Endothelial cell of umbilical vein (primary cell): ENCODE results near the gene SMOC2. TPM values are rescaled to one million over a fixed set of nuclear protein-coding genes. Genes with fewer than 3 reads are reported as not detected.

Experiments
- BruUV-seq: library from RNA; stranded (reverse); fragments of 400-500 nt; replicated peaks from 2 replicates; lab custom pipeline; 2021; lab: Mats Ljungman, UMichigan
- CTCF ChIA-PET: fragments of 300-600, 350-600 bp; sonication (Branson Sonifier 250); formaldehyde crosslinking; loops from one replicate; lab custom pipeline; 2021; ENCODE audit warnings: antibody characterized with exemption, inconsistent platforms; lab: Charles Lee
- POLR2A ChIA-PET: fragments of 300-600, 350-600 bp; sonication (Branson Sonifier 250); formaldehyde crosslinking; loops from one replicate; lab custom pipeline; 2021; ENCODE audit warnings: antibody characterized with exemption, inconsistent platforms; lab: Charles Lee
- DNase-seq: peaks from one replicate; pipeline ENCODE4 v3.0.0-alpha.2; 2011; ENCODE audit warnings: low read depth, low spot score
- FAIRE-seq: peaks from 2 replicates; lab custom pipeline; 2011; peaks lifted over from hg19 to GRCh38; lab: Jason Lieb, UNC
- H2AFZ ChIP-seq: 2 replicates; pipeline ENCODE4 v1.6.0; 2012; ENCODE audit warnings: low read depth, low read length, control low read depth, inconsistent platforms
- H3K27ac ChIP-seq: 2 replicates; pipeline ENCODE4 v1.5.1; 2011; ENCODE audit warnings: low read depth, mild to moderate bottlenecking, control low read depth, low read length, moderate library complexity; ENCODE audit not compliant: insufficient read depth
- H3K27me3 ChIP-seq, 2 experiments: 2 replicates each; pipeline versions ENCODE4 v1.6.0 to v1.6.1; 2011; ENCODE audit warnings: low read length in 2 of 2, mixed read lengths in 1 of 2; ENCODE audit not compliant: control insufficient read depth in 2 of 2, insufficient read depth in 2 of 2
- H3K36me3 ChIP-seq, 2 experiments: 2 replicates in 1 of 2; 3 replicates in 1 of 2; pipeline ENCODE4 v1.5.1; 2011; ENCODE audit warnings: low read length in 2 of 2, mild to moderate bottlenecking in 1 of 2, moderate library complexity in 1 of 2; ENCODE audit not compliant: control insufficient read depth in 2 of 2, insufficient read depth in 2 of 2; ENCODE audit errors: extremely low read depth in 1 of 2
- H3K4me1 ChIP-seq: 3 replicates; pipeline ENCODE4 v1.5.1; 2011; ENCODE audit warnings: mild to moderate bottlenecking, low read length; ENCODE audit not compliant: control insufficient read depth, insufficient read depth; ENCODE audit errors: extremely low read depth
- H3K4me2 ChIP-seq: 2 replicates; pipeline ENCODE4 v1.6.1; 2011; ENCODE audit warnings: low read length, control low read depth, mixed read lengths; ENCODE audit not compliant: insufficient read depth
- H3K4me3 ChIP-seq, 3 experiments: fragments of 200-600 bp in 1 of 3; sonication (generic), shearing (Covaris generic) in 1 of 3; replicated peaks in 1 of 3; 2 replicates each; pipeline ENCODE4 v1.5.1; 2011 to 2016; ENCODE audit warnings: control low read depth in 3 of 3, low read length in 3 of 3, mild to moderate bottlenecking in 2 of 3, inconsistent platforms in 1 of 3, low read depth in 1 of 3, moderate library complexity in 1 of 3; ENCODE audit not compliant: insufficient read depth in 1 of 3
- H3K79me2 ChIP-seq: 2 replicates; pipeline ENCODE4 v1.6.0; 2012; ENCODE audit warnings: low read length, inconsistent platforms; ENCODE audit not compliant: control insufficient read depth, insufficient read depth
- H3K9ac ChIP-seq: replicated peaks from 2 replicates; pipeline ENCODE3; 2011; ENCODE audit warnings: low read length, control low read depth; ENCODE audit not compliant: insufficient read depth; ENCODE audit errors: extremely low read depth
- H3K9me1 ChIP-seq: replicated peaks from 3 replicates; pipeline ENCODE4 v1.6.0; 2011; ENCODE audit warnings: mild to moderate bottlenecking, low read length; ENCODE audit not compliant: control insufficient read depth, insufficient read depth; ENCODE audit errors: extremely low read depth
- H3K9me3 ChIP-seq: replicated peaks from 2 replicates; pipeline ENCODE4 v1.5.1; 2012; ENCODE audit warnings: low read length, inconsistent platforms; ENCODE audit not compliant: control insufficient read depth, insufficient read depth
- H4K20me1 ChIP-seq: replicated peaks from 2 replicates; pipeline ENCODE3; 2011; ENCODE audit warnings: mild to moderate bottlenecking, low read length; ENCODE audit not compliant: control insufficient read depth, insufficient read depth; ENCODE audit errors: extremely low read depth
- CTCF ChIP-seq, 2 donors: IDR thresholded peaks; 1 replicate in 1 of 2; 2 replicates in 1 of 2; pipeline ENCODE4 v1.5.1; 2011; ENCODE audit warnings: low read length in 2 of 2, mild to moderate bottlenecking in 2 of 2, moderate library complexity in 2 of 2, control low read depth in 1 of 2, inconsistent platforms in 1 of 2, low read depth in 1 of 2; ENCODE audit not compliant: insufficient read depth in 1 of 2; ENCODE audit errors: extremely low read depth in 1 of 2
- EZH2 ChIP-seq: IDR thresholded peaks from 2 replicates; pipeline ENCODE4 v1.6.1; 2012; ENCODE audit warnings: borderline replicate concordance, low read depth, mild to moderate bottlenecking, moderate library complexity, low read length, inconsistent platforms; ENCODE audit not compliant: severe bottlenecking
- FOS ChIP-seq: IDR thresholded peaks from 2 replicates; pipeline ENCODE4 v1.6.1; 2011; ENCODE audit warnings: mild to moderate bottlenecking, low read length, moderate library complexity, borderline replicate concordance; ENCODE audit not compliant: insufficient read depth
- GATA2 ChIP-seq: IDR thresholded peaks from 2 replicates; pipeline ENCODE4 v1.7.0; 2011; ENCODE audit warnings: low read depth, mild to moderate bottlenecking, moderate library complexity, mixed read lengths, low read length; ENCODE audit not compliant: insufficient read length, insufficient read depth
- JUN ChIP-seq: IDR thresholded peaks from 2 replicates; pipeline ENCODE4 v1.6.1; 2011; ENCODE audit warnings: borderline replicate concordance, low read depth; ENCODE audit not compliant: insufficient read length, insufficient read depth
- MAX ChIP-seq: IDR thresholded peaks from 2 replicates; pipeline ENCODE4 v1.6.1; 2011; ENCODE audit not compliant: insufficient read depth, insufficient read length
- MYC ChIP-seq: IDR thresholded peaks from one replicate; pipeline ENCODE4 v1.6.1; 2011; ENCODE audit warnings: mild to moderate bottlenecking, low read depth, low read length
- POLR2A ChIP-seq: IDR thresholded peaks from 2 replicates; pipeline ENCODE4 v1.6.1; 2012; ENCODE audit warnings: low read depth, mild to moderate bottlenecking, control low read depth, low read length
- POLR2AphosphoS5 ChIP-seq: IDR thresholded peaks from 2 replicates; pipeline ENCODE4 v1.6.1; 2012; ENCODE audit warnings: low read depth, mild to moderate bottlenecking, control low read depth, low read length, moderate library complexity; ENCODE audit not compliant: insufficient read depth
- dilution Hi-C: fragments of 300-500 bp; cut with MboI; formaldehyde crosslinking; loops from one replicate; pipeline ENCODE4 v1.15.0; 2019; ENCODE audit warnings: low sequenced_read_pairs; ENCODE audit not compliant: extremely low pct_ligation_motif_present
- intact Hi-C: fragments of 100-400 bp; cut with micrococcal nuclease; formaldehyde crosslinking; loops from one replicate; pipeline ENCODE4 v1.10.0; 2022
- polyA plus RNA-seq, 4 experiments: library from polyadenylated mRNA; depleted of rRNA in 3 of 4; stranded (reverse) in 3 of 4; unstranded in 1 of 4; fragments of >200 nt; gene quantifications; 2 replicates each; pipeline versions ENCODE4 v1.2.1 to v1.2.3, GENCODE V29; 2011 to 2012; ENCODE audit warnings: missing spikeins in 1 of 4
- total RNA-seq: library from RNA; stranded (reverse); gene quantifications from 2 replicates; pipeline ENCODE4 v1.2.3, GENCODE V29; 2021

SMOC2 gene
- total and polyA plus RNA-seq, 2 donors (not counting 3 experiments of a cell fraction or from before 2014, with no cell fraction given): not detected

- FAIRE-seq (no peak), DNase-seq (no peak)
- no peaks in the 10 kb centered on the region for H4K20me1 ChIP-seq
- no TSS peak for BruUV-seq
- no peak overlapping the region for H3K4me2 ChIP-seq
- H3K9me1 ChIP-seq: no peaks in the 10 kb centered on the region
- no peak overlapping the region for H3K27ac ChIP-seq
- H3K79me2 ChIP-seq: no peaks in the 10 kb centered on the region
- no peaks in the 10 kb centered on the region for H3K9me3 ChIP-seq
- intact Hi-C loops (no loop called here), dilution Hi-C loops (no loop called here)
- H2AFZ ChIP-seq: no peak overlapping the region
- no peaks in the 10 kb centered on the region for H3K27me3 ChIP-seq
- H3K4me3 ChIP-seq: no peak overlapping the region
- no peaks in the 10 kb centered on the region for H3K36me3 ChIP-seq
- no peak for TF ChIP-seq POLR2A
- TF ChIP-seq MYC: no peak
- no peak overlapping the region for H3K9ac ChIP-seq
- no peaks in the 10 kb centered on the region for H3K4me1 ChIP-seq
- ChIA-PET CTCF (no interaction called here), POLR2A (no interaction called here)
Observed at GRCh38 chr6:168458101-168458500, 17.1 kb downstream of the SMOC2 start.

- no peak for FAIRE-seq
- intact Hi-C loops: no loop called here
- CTCF ChIA-PET: no interaction called here
Observed at GRCh38 chr6:168459572-168459971, 18.6 kb downstream of the SMOC2 start.

More at GRCh38 chr6:168459572-168459971, 18.6 kb downstream of the SMOC2 start:
- Histone ChIP-seq H3K4me1 (no peaks in the 10 kb centered on the region), H3K4me2 (no peak overlapping the region), H3K27me3 (no peaks in the 10 kb centered on the region), H3K79me2 (no peaks in the 10 kb centered on the region), H3K36me3 (no peaks in the 10 kb centered on the region), H3K27ac (no peak overlapping the region), H4K20me1 (no peaks in the 10 kb centered on the region), H3K9ac (no peak overlapping the region), H3K9me1 (no peaks in the 10 kb centered on the region), H2AFZ (no peak overlapping the region), H3K4me3 (no peak overlapping the region), H3K9me3 (no peaks in the 10 kb centered on the region)
- dilution Hi-C loops: no loop called here
- BruUV-seq: no TSS peak
- TF ChIP-seq MAX (no peak), MYC (no peak), FOS (no peak), EZH2 (no peak), CTCF (IDR thresholded peaks at IDR 0.05; ENCODE audit: extremely low read depth in 1 of 2, insufficient read depth in 1 of 2, low read depth in 1 of 2, low read length in 2 of 2) (no peak), GATA2 (no peak), POLR2AphosphoS5 (no peak), JUN (no peak), POLR2A (no peak)
- DNase-seq: no peak
- POLR2A ChIA-PET: no interaction called here
